GM21737 (cell line): Measurements from ENCODE around the gene DYNLT4.
"Not testable (repeated sequence)": the region's sequence is repeated elsewhere in the genome, so short reads cannot be mapped to it uniquely, and the experiment has no call there.

Experiments
- ATAC-seq: cut with Tn5 transposase; IDR thresholded peaks from one replicate; pipeline ENCODE4 v1.9.1; 2021; ENCODE audit warnings: mild to moderate bottlenecking, moderate library complexity; ENCODE audit not compliant: unreplicated experiment

Gene DYNLT4

GRCh38 chr1:44806704-44807363 is at the start of gene DYNLT4:
Gene DYNLT4, minus strand, starts transcription at chr1:44807351. Its CDS starts 683 bp downstream, at chr1:44806668.
- ATAC-seq: no peak

GRCh38 chr1:44855742-44856141 is 48.6 kb upstream of the DYNLT4 start:
- ATAC-seq: no peak

GRCh38 chr1:44854970-44855369 is 47.8 kb upstream of the DYNLT4 start:
- ATAC-seq: no peak

GRCh38 chr1:44853201-44853600 is 46.0 kb upstream of the DYNLT4 start:
- ATAC-seq: no peak

GRCh38 chr1:44851308-44851707 is 44.2 kb upstream of the DYNLT4 start:
- ATAC-seq: no peak

- ATAC-seq: no peak
These were observed 42.5 kb upstream of the DYNLT4 start for GRCh38 chr1:44849575-44850132.

GRCh38 chr1:44848456-44849181 is 41.5 kb upstream of the DYNLT4 start:
- no peak for ATAC-seq

GRCh38 chr1:44847845-44848244 is 40.7 kb upstream of the DYNLT4 start:
- no peak for ATAC-seq

- ATAC-seq: no peak
These were observed 39.8 kb upstream of the DYNLT4 start for GRCh38 chr1:44846985-44847384.

GRCh38 chr1:44842862-44843655 is 35.9 kb upstream of the DYNLT4 start, which contains the start of gene PTCH2:
Gene PTCH2, minus strand, starts transcription at chr1:44843253. Its CDS starts 321 bp downstream, at chr1:44842932.
- ATAC-seq: no peak

GRCh38 chr1:44842486-44842861 is 35.3 kb upstream of the DYNLT4 start:
- ATAC-seq: no peak

GRCh38 chr1:44839576-44839975 is 32.4 kb upstream of the DYNLT4 start:
- no peak for ATAC-seq

- ATAC-seq: not testable (repeated sequence)
These were observed 31.1 kb upstream of the DYNLT4 start for GRCh38 chr1:44838294-44838693.

GRCh38 chr1:44835738-44836675 is 28.9 kb upstream of the DYNLT4 start:
- peak; percentile 53 for ATAC-seq

- no peak for ATAC-seq
These were observed 27.2 kb upstream of the DYNLT4 start for GRCh38 chr1:44834328-44834727.

- no peak for ATAC-seq
These were observed 25.0 kb upstream of the DYNLT4 start for GRCh38 chr1:44832056-44832705.

- ATAC-seq: no peak
These were observed 24.4 kb upstream of the DYNLT4 start for GRCh38 chr1:44831516-44831915.

GRCh38 chr1:44830900-44831304 is 23.8 kb upstream of the DYNLT4 start:
- no peak for ATAC-seq

GRCh38 chr1:44829506-44830384 is 22.6 kb upstream of the DYNLT4 start:
- ATAC-seq: no peak
